Endodermal cell (in vitro differentiated cells): ENCODE data around the gene TOMM40L. TPM values are rescaled to one million over a fixed set of nuclear protein-coding genes. Genes with fewer than 3 reads are reported as not detected.

Experiments
- DNase-seq: peaks from one replicate; pipeline ENCODE4 v3.0.0-alpha.2; 2017
- H3K27ac ChIP-seq: 2 replicates; pipeline ENCODE4 v1.5.1; 2013; ENCODE audit warnings: mild to moderate bottlenecking, low read depth, low read length, moderate library complexity
- H3K27me3 ChIP-seq: 2 replicates; pipeline ENCODE4 v1.6.1; 2013; ENCODE audit warnings: mild to moderate bottlenecking, low read length, moderate library complexity; ENCODE audit not compliant: insufficient read depth, control insufficient read depth, poor library complexity, severe bottlenecking
- H3K36me3 ChIP-seq: 2 replicates; pipeline ENCODE4 v1.7.0; 2013; ENCODE audit warnings: mild to moderate bottlenecking, low read length, moderate library complexity; ENCODE audit not compliant: control insufficient read depth, insufficient read depth
- H3K4me1 ChIP-seq: one replicate; pipeline ENCODE4 v1.7.0; 2013; ENCODE audit warnings: low read length; ENCODE audit not compliant: control insufficient read depth, insufficient read depth
- H3K4me3 ChIP-seq: 2 replicates; pipeline ENCODE4 v1.5.1; 2013; ENCODE audit warnings: mild to moderate bottlenecking, low read length, moderate library complexity
- H3K9ac ChIP-seq: 2 replicates; pipeline ENCODE4 v1.6.1; 2013; ENCODE audit warnings: mild to moderate bottlenecking, low read length, moderate library complexity; ENCODE audit not compliant: poor library complexity, severe bottlenecking; ENCODE audit errors: extremely low read depth
- H3K9me3 ChIP-seq: 2 replicates; pipeline ENCODE4 v1.6.1; 2013; ENCODE audit warnings: mild to moderate bottlenecking, low read length, moderate library complexity; ENCODE audit not compliant: control insufficient read depth
- H3K27ac Mint-ChIP-seq: 2 replicates; pipeline ENCODE4 v1.8.0; 2020; ENCODE audit warnings: mixed read lengths
- H3K27me3 Mint-ChIP-seq: 2 replicates; pipeline ENCODE4 v1.8.0; 2021; ENCODE audit warnings: mild to moderate bottlenecking, mixed read lengths; ENCODE audit not compliant: insufficient read depth
- H3K36me3 Mint-ChIP-seq: 2 replicates; pipeline ENCODE4 v1.8.0; 2020; ENCODE audit warnings: low read depth, mixed read lengths
- H3K4me1 Mint-ChIP-seq: 2 replicates; pipeline ENCODE4 v1.8.0; 2020; ENCODE audit warnings: mixed read lengths
- H3K4me3 Mint-ChIP-seq: 2 replicates; pipeline ENCODE4 v1.8.0; 2020; ENCODE audit warnings: mild to moderate bottlenecking, moderate library complexity, mixed read lengths
- H3K9me3 Mint-ChIP-seq: 2 replicates; pipeline ENCODE4 v1.8.0; 2020; ENCODE audit warnings: mild to moderate bottlenecking, mixed read lengths
- WGBS, 2 experiments: methylation state at CpG; one replicate each; pipeline versions ENCODE4 v1.1.5 to v1.1.7; 2013; ENCODE audit warnings: missing lambda C conversion rate in 2 of 2, mixed read lengths in 1 of 2; ENCODE audit not compliant: insufficient coverage in 1 of 2, insufficient read length in 1 of 2; 5-methylcytosine and 5-hydroxymethylcytosine counted together
- total RNA-seq, 2 donors: library from RNA; stranded (reverse); fragmentation: NEBNext Ultra II Directional in 1 of 2; extraction: Animal tissue kit (Norgen Biotek cat#: 25700) in 1 of 2; gene quantifications; 2 replicates in 1 of 2; 3 replicates in 1 of 2; pipeline ENCODE4 v1.2.1, GENCODE V29; 2021
- TF ChIP-seq, protein P1 (sequence below): fragments of 200-600 bp; sonication (generic); conservative IDR thresholded peaks from 2 replicates; pipeline ENCODE4 v1.5.0; 2021; ENCODE audit warnings: antibody characterized with exemption, mild to moderate bottlenecking

The TOMM40L gene
- total RNA-seq, 2 donors from 2014 or later: 9.0 to 11.6 TPM

- Histone ChIP-seq H3K36me3 (peaks cover 22% of the 10 kb centered on the region), H3K27me3 (no peaks in the 10 kb centered on the region), H3K27ac (no peak overlapping the region), H3K4me3 (no peak overlapping the region), H3K9ac (no peak overlapping the region), H3K4me1 (no peaks in the 10 kb centered on the region), H3K9me3 (no peaks in the 10 kb centered on the region)
- H3K36me3 Mint-ChIP-seq: peaks cover 35% of the 10 kb centered on the region
- H3K4me1 Mint-ChIP-seq: peaks cover 50% of the 10 kb centered on the region
- WGBS, 2 experiments: 89% methylated on average over 6 of the region's 6 CpGs; no CpG with 5 or more reads in 1 of the 2 experiments
- no peak overlapping the region for H3K4me3 Mint-ChIP-seq
- no peak for DNase-seq
- H3K27me3 Mint-ChIP-seq: no peaks in the 10 kb centered on the region
- peak overlapping the region; percentile 66 for H3K27ac Mint-ChIP-seq
- H3K9me3 Mint-ChIP-seq: no peaks in the 10 kb centered on the region
- TF ChIP-seq, protein P1, sequence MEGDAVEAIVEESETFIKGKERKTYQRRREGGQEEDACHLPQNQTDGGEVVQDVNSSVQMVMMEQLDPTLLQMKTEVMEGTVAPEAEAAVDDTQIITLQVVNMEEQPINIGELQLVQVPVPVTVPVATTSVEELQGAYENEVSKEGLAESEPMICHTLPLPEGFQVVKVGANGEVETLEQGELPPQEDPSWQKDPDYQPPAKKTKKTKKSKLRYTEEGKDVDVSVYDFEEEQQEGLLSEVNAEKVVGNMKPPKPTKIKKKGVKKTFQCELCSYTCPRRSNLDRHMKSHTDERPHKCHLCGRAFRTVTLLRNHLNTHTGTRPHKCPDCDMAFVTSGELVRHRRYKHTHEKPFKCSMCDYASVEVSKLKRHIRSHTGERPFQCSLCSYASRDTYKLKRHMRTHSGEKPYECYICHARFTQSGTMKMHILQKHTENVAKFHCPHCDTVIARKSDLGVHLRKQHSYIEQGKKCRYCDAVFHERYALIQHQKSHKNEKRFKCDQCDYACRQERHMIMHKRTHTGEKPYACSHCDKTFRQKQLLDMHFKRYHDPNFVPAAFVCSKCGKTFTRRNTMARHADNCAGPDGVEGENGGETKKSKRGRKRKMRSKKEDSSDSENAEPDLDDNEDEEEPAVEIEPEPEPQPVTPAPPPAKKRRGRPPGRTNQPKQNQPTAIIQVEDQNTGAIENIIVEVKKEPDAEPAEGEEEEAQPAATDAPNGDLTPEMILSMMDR: no peak
Measured at GRCh38 chr1:161217831-161218230, 8.0 kb upstream of the TOMM40L start.

GRCh38 chr1:161218301-161219077, 7.4 kb upstream of the TOMM40L start:
- no peak for DNase-seq
- Mint-ChIP-seq H3K36me3 (peaks cover 28% of the 10 kb centered on the region), H3K4me1 (peaks cover 53% of the 10 kb centered on the region), H3K27ac (peak overlapping the region; percentile 66), H3K27me3 (no peaks in the 10 kb centered on the region), H3K4me3 (no peak overlapping the region), H3K9me3 (no peaks in the 10 kb centered on the region)
- Histone ChIP-seq H3K4me1 (peaks cover 5% of the 10 kb centered on the region), H3K27ac (no peak overlapping the region), H3K36me3 (peaks cover 15% of the 10 kb centered on the region), H3K9ac (no peak overlapping the region), H3K4me3 (no peak overlapping the region), H3K27me3 (no peaks in the 10 kb centered on the region), H3K9me3 (no peaks in the 10 kb centered on the region)
- TF ChIP-seq, protein P1: no peak
- 79 to 100% methylated on average over 1 to 8 of the region's 8 CpGs for WGBS, 2 experiments

DNA sequence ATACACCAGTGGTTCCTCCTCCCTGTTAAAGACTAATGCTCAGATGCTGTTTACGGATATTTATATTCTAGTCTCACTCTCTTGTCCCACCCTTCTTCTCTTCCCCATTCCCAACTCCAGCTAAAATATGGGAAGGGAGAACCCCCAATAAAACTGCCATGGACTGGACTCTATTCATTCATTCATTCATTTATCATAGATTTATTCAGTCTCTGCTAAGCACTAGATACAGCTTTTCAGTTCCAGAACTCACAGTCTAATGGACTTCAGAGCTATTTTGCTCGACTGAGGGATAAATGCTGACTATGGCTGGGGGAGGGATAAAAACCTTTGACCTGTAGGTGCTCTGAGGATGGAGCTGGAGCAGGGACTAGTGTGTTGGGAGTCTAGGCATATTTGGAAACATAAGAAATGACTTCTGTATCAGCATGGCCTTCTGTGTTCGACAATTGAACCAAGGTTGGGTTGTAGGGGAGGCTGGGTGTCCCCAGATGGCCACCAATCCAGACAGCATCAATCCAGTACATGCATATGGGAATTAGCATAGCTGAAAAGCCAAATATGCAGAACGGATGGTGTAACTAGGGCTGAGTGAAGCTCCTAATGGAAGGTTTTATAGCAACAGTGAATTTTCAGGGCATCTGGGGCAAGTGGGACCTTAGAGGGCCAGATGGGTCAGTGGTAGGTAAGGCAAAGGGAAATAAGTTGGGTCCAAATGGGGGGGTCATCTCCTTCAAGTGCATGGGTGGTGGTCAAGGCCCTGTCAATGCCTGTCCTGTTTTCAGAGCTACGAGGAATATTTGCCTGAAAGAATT, 6.6 kb upstream of the TOMM40L start:
- H3K4me1 Mint-ChIP-seq: peaks cover 60% of the 10 kb centered on the region
- TF ChIP-seq, protein P1: no peak
- no peak overlapping the region for H3K27ac Mint-ChIP-seq
- H3K9me3 Mint-ChIP-seq: no peaks in the 10 kb centered on the region
- Histone ChIP-seq H3K4me1 (peaks cover 8% of the 10 kb centered on the region), H3K27me3 (no peaks in the 10 kb centered on the region), H3K27ac (no peak overlapping the region), H3K9me3 (no peaks in the 10 kb centered on the region), H3K9ac (no peak overlapping the region), H3K36me3 (peaks cover 7% of the 10 kb centered on the region), H3K4me3 (no peak overlapping the region)
- H3K36me3 Mint-ChIP-seq: peaks cover 20% of the 10 kb centered on the region
- DNase-seq: no peak
- no peak overlapping the region for H3K4me3 Mint-ChIP-seq
- WGBS, 2 experiments: 94 to 95% methylated on average over 4 to 5 of the region's 5 CpGs
- no peaks in the 10 kb centered on the region for H3K27me3 Mint-ChIP-seq
